Rectal smooth muscle tissue (tissue), 1 donor: ENCODE results near the gene ZNF511.

Experiments
- H3K27ac ChIP-seq: one replicate; pipeline ENCODE4 v1.7.0; 2013; ENCODE audit warnings: low read depth, low read length, inconsistent platforms
- H3K27me3 ChIP-seq: one replicate; pipeline ENCODE4 v1.7.0; 2013; ENCODE audit warnings: low read length; ENCODE audit not compliant: control insufficient read depth, insufficient read depth
- H3K36me3 ChIP-seq: one replicate; pipeline ENCODE4 v1.7.0; 2013; ENCODE audit warnings: low read length; ENCODE audit not compliant: control insufficient read depth, insufficient read depth
- H3K4me1 ChIP-seq: one replicate; pipeline ENCODE4 v1.7.0; 2013; ENCODE audit warnings: low read length; ENCODE audit not compliant: control insufficient read depth, insufficient read depth
- H3K4me3 ChIP-seq: one replicate; pipeline ENCODE4 v1.7.0; 2013; ENCODE audit warnings: low read length
- H3K9ac ChIP-seq: one replicate; pipeline ENCODE4 v1.7.0; 2013; ENCODE audit warnings: low read length

Gene ZNF511

DNA sequence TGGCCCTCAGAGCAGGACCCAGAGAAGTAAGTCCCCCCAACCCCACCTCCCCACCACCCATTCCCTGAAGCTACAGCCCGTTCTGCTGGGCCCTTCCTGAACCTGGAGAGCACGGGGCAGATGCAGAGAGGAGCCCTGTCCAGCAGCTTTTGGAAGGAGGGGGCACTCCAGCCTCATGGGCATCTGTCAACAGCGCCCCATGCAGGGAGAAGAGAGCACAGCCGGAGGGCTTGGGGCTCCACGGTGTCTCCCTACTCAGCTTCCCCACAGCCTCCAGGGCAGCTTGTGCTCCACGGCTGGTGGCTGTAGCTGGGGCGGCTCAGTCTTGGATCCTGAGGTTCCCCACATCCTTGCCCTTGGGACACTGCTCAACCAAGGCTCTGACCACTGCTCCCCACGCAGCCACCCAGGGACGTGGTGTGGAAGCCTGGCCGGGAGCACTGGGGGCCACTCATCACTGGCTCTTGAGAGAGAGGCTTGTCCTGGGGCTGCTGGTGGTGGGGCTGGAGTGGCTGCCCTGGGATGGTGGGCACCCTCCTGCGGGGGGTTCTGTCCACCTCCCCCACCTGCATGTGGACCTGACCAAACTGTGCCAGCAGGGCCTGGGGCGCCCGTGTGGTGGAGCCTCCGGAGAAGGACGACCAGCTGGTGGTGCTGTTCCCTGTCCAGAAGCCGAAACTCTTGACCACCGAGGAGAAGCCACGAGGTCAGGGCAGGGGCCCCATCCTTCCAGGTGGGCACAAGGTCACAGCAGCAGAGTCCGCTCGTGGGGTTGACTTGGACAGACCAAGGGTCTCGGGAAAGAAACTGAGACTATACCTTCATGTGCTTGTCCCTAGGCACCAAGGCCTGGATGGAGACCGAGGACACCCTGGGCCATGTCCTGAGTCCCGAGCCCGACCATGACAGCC, 42.9 kb downstream of the ZNF511 start:
- Histone ChIP-seq H3K4me1 (no peaks in the 10 kb centered on the region), H3K4me3 (no peak overlapping the region), H3K36me3 (peaks cover 2% of the 10 kb centered on the region), H3K9ac (no peak overlapping the region), H3K27me3 (no peaks in the 10 kb centered on the region), H3K27ac (no peak overlapping the region)

GRCh38 chr10:133353202-133353959, 44.7 kb downstream of the ZNF511 start:
- Histone ChIP-seq H3K27ac (no peak overlapping the region), H3K36me3 (peaks cover 2% of the 10 kb centered on the region), H3K27me3 (no peaks in the 10 kb centered on the region), H3K4me3 (no peak overlapping the region), H3K4me1 (no peaks in the 10 kb centered on the region), H3K9ac (no peak overlapping the region)

GRCh38 chr10:133353988-133354605, 45.4 kb downstream of the ZNF511 start:
- H3K4me3 ChIP-seq = no peak overlapping the region
- no peaks in the 10 kb centered on the region for H3K27me3 ChIP-seq
- H3K27ac ChIP-seq = no peak overlapping the region
- no peaks in the 10 kb centered on the region for H3K4me1 ChIP-seq
- no peak overlapping the region for H3K9ac ChIP-seq
- H3K36me3 ChIP-seq = peaks cover 2% of the 10 kb centered on the region

DNA sequence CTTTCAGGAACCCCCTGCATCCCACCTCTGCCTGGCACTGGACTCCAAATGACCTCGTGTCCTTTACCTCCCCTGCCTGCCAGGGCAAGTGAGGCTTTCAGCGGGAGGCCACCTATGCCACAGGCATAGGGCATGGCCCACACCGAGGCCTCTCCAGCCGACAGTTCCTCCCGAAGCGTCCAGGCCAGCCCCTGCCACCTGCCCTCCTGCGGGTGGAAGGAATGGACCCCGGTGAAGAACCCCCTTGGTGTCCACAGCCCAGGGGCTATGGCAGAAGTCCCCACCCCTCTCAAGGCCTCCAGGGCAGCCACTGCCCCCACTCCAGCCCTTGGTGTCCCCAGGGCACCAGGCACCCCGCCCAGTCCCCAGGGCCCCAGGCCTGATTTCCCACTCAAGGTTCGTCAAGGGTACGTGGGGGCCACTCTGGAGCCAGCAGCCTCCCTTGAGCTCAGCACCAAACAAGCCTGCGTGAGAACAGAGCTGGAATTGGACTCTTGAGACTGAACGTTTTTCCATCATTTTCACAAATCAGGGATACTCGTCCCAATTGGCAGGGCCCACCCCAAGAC, 46.0 kb downstream of the ZNF511 start:
- Histone ChIP-seq H3K4me3 (no peak overlapping the region), H3K4me1 (no peaks in the 10 kb centered on the region), H3K27ac (no peak overlapping the region), H3K9ac (no peak overlapping the region), H3K36me3 (peaks cover 2% of the 10 kb centered on the region), H3K27me3 (no peaks in the 10 kb centered on the region)

GRCh38 chr10:133355266-133355665, 46.6 kb downstream of the ZNF511 start:
- H3K36me3 ChIP-seq = peaks cover 2% of the 10 kb centered on the region
- H3K27ac ChIP-seq = no peak overlapping the region
- H3K9ac ChIP-seq = no peak overlapping the region
- H3K4me1 ChIP-seq = no peaks in the 10 kb centered on the region
- H3K27me3 ChIP-seq = no peaks in the 10 kb centered on the region
- H3K4me3 ChIP-seq = no peak overlapping the region

GRCh38 chr10:133355991-133356390, 47.3 kb downstream of the ZNF511 start:
- H3K4me3 ChIP-seq = no peak overlapping the region
- no peak overlapping the region for H3K9ac ChIP-seq
- no peaks in the 10 kb centered on the region for H3K27me3 ChIP-seq
- peaks cover 2% of the 10 kb centered on the region for H3K36me3 ChIP-seq
- no peak overlapping the region for H3K27ac ChIP-seq
- H3K4me1 ChIP-seq = no peaks in the 10 kb centered on the region

GRCh38 chr10:133356549-133357284, 48.0 kb downstream of the ZNF511 start:
- Histone ChIP-seq H3K36me3 (peaks cover 2% of the 10 kb centered on the region), H3K4me3 (peak overlapping the region; percentile 68), H3K27me3 (no peaks in the 10 kb centered on the region), H3K9ac (no peak overlapping the region), H3K4me1 (no peaks in the 10 kb centered on the region), H3K27ac (no peak overlapping the region)

- no peak within 1 kb of the TSS for H3K9ac ChIP-seq
- H3K4me1 ChIP-seq = no peaks in the 10 kb centered on the region
- no peak within 1 kb of the TSS for H3K27ac ChIP-seq
- H3K4me3 ChIP-seq = peak within 1 kb of the TSS; percentile 68
- no peaks in the 10 kb centered on the region for H3K27me3 ChIP-seq
- H3K36me3 ChIP-seq = peaks cover 2% of the 10 kb centered on the region
Observed at GRCh38 chr10:133357285-133358161, 48.8 kb downstream of the ZNF511 start, which contains the start of gene FUOM. FUOM (minus strand) TSS chr10:133358019; CDS start chr10:133358007, 12 bp downstream.

- Histone ChIP-seq H3K27me3 (no peaks in the 10 kb centered on the region), H3K9ac (no peak overlapping the region), H3K36me3 (peaks cover 2% of the 10 kb centered on the region), H3K27ac (no peak overlapping the region), H3K4me3 (no peak overlapping the region), H3K4me1 (no peaks in the 10 kb centered on the region)
Observed at GRCh38 chr10:133358162-133358924, 49.6 kb downstream of the ZNF511 start.

- H3K4me3 ChIP-seq = no peak overlapping the region
- H3K27ac ChIP-seq = no peak overlapping the region
Observed at GRCh38 chr10:133358925-133359310, 50.2 kb downstream of the ZNF511 start.

More at GRCh38 chr10:133358925-133359310, 50.2 kb downstream of the ZNF511 start:
- Histone ChIP-seq H3K27me3 (no peaks in the 10 kb centered on the region), H3K9ac (no peak overlapping the region), H3K4me1 (no peaks in the 10 kb centered on the region), H3K36me3 (peaks cover 2% of the 10 kb centered on the region)
